OCI-LY7 (cell line): ENCODE data around the gene ROM1.

Source experiments
- EZH2phosphoT487 ChIP-seq: fragments of 200-600 bp; sonication (generic); IDR thresholded peaks from 2 replicates; pipeline ENCODE4 v1.6.1; 2018; ENCODE audit warnings: low read depth, borderline replicate concordance, mild to moderate bottlenecking, mixed run types, antibody characterized with exemption, low read length, moderate library complexity, mixed read lengths
- TF ChIP-seq, protein P1 (sequence below): fragments of 200-600 bp; sonication (generic); conservative IDR thresholded peaks from 2 replicates; pipeline ENCODE4 v1.5.1; 2014; ENCODE audit warnings: mild to moderate bottlenecking, antibody characterized with exemption, low read length, moderate library complexity, mixed read lengths

GRCh38 chr11:62603072-62603408 lies 10.0 kb upstream of the ROM1 start:
- TF ChIP-seq, protein P1, sequence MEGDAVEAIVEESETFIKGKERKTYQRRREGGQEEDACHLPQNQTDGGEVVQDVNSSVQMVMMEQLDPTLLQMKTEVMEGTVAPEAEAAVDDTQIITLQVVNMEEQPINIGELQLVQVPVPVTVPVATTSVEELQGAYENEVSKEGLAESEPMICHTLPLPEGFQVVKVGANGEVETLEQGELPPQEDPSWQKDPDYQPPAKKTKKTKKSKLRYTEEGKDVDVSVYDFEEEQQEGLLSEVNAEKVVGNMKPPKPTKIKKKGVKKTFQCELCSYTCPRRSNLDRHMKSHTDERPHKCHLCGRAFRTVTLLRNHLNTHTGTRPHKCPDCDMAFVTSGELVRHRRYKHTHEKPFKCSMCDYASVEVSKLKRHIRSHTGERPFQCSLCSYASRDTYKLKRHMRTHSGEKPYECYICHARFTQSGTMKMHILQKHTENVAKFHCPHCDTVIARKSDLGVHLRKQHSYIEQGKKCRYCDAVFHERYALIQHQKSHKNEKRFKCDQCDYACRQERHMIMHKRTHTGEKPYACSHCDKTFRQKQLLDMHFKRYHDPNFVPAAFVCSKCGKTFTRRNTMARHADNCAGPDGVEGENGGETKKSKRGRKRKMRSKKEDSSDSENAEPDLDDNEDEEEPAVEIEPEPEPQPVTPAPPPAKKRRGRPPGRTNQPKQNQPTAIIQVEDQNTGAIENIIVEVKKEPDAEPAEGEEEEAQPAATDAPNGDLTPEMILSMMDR: no peak
- TF ChIP-seq EZH2phosphoT487: no peak
